RWPE2 (cell line): ENCODE data around the gene PTPRD.

Experiments
- ATAC-seq: fragments of 200-7000 bp; cut with Tn5 transposase; 3 replicates; pipeline ENCODE4 v1.9.1; 2021; ENCODE audit warnings: low read depth
- DNase-seq: peaks from one replicate; pipeline ENCODE4 v3.0.0-alpha.2; 2020; ENCODE audit warnings: low spot score
- H3K27ac ChIP-seq: fragments of 450-650 bp; 2 replicates; pipeline ENCODE4 v1.5.1; 2017; ENCODE audit warnings: mild to moderate bottlenecking; ENCODE audit not compliant: poor library complexity, severe bottlenecking
- H3K27me3 ChIP-seq: fragments of 250-450 bp; sonication (Bioruptor Pico); 2 replicates; pipeline ENCODE4 v1.5.1; 2021; ENCODE audit warnings: mild to moderate bottlenecking, moderate library complexity; ENCODE audit not compliant: insufficient read depth, poor library complexity, severe bottlenecking
- H3K36me3 ChIP-seq: fragments of 250-450 bp; sonication (Bioruptor Pico); 2 replicates; pipeline ENCODE4 v1.5.1; 2020; ENCODE audit warnings: low read depth, mild to moderate bottlenecking, moderate library complexity
- H3K4me1 ChIP-seq: fragments of 250-450 bp; sonication (Bioruptor Pico); 2 replicates; pipeline ENCODE4 v1.5.1; 2021; ENCODE audit warnings: mild to moderate bottlenecking, moderate library complexity; ENCODE audit not compliant: insufficient read depth, poor library complexity, severe bottlenecking
- H3K4me3 ChIP-seq: fragments of 250-450 bp; sonication (Bioruptor Pico); 2 replicates; pipeline ENCODE4 v1.5.1; 2021; ENCODE audit warnings: mild to moderate bottlenecking, moderate library complexity; ENCODE audit not compliant: severe bottlenecking
- H3K9me3 ChIP-seq: fragments of 250-450 bp; sonication (Bioruptor Pico); 2 replicates; pipeline ENCODE4 v1.5.1; 2021; ENCODE audit warnings: mild to moderate bottlenecking, moderate library complexity; ENCODE audit not compliant: severe bottlenecking
- TF ChIP-seq, protein P1 (sequence below): fragments of 450-650 bp; IDR thresholded peaks from one replicate; pipeline ENCODE4 v1.5.1; 2017; ENCODE audit warnings: mild to moderate bottlenecking, moderate library complexity; ENCODE audit not compliant: poor library complexity, severe bottlenecking

Gene PTPRD

DNA sequence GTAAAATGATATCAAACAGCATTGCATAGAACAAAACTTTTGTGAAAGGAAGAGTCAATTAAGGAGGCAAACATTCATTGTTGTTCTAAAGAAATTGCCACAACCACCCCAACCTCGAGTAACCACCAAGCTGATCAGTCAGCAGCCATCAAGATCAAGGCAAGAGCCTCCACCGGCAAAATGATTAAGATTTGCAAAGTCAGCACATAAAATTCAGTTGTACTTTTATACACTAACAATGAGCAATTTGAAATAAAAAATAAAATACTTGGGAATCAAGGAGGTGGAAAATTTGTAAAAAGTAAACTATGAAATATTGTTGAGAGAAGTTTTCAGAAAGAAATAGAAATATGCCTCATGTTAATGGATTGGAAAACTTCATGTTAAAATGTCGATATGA lies 1118.5 kb downstream of the PTPRD start:
- TF ChIP-seq, protein P1, sequence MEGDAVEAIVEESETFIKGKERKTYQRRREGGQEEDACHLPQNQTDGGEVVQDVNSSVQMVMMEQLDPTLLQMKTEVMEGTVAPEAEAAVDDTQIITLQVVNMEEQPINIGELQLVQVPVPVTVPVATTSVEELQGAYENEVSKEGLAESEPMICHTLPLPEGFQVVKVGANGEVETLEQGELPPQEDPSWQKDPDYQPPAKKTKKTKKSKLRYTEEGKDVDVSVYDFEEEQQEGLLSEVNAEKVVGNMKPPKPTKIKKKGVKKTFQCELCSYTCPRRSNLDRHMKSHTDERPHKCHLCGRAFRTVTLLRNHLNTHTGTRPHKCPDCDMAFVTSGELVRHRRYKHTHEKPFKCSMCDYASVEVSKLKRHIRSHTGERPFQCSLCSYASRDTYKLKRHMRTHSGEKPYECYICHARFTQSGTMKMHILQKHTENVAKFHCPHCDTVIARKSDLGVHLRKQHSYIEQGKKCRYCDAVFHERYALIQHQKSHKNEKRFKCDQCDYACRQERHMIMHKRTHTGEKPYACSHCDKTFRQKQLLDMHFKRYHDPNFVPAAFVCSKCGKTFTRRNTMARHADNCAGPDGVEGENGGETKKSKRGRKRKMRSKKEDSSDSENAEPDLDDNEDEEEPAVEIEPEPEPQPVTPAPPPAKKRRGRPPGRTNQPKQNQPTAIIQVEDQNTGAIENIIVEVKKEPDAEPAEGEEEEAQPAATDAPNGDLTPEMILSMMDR = no peak

DNA sequence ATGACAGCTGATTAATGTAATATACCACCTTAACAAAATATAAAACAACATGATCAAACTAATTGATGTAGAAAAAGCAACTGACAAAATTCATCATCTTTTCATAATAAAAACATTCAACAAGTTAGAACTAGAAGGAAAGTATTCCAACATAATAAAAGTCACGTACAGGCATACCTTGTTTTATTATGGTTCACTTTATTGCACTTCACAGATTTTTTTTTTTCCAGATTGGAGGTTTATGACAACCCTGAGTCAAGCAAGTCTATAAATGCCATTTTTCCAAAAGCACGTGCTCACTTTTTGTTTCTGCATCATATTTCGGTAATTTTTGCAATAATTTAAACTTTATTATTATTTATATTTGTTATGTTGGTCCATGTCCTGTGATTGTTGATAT lies 1120.3 kb downstream of the PTPRD start:
- Histone ChIP-seq H3K4me1 (no peaks in the 10 kb centered on the region), H3K9me3 (no peaks in the 10 kb centered on the region), H3K4me3 (no peak overlapping the region), H3K36me3 (no peaks in the 10 kb centered on the region), H3K27me3 (no peaks in the 10 kb centered on the region), H3K27ac (no peak overlapping the region)
- ATAC-seq = no peak
- DNase-seq = no peak
- TF ChIP-seq, protein P1 = no peak

More for the DNA sequence above, 1118.5 kb downstream of the PTPRD start:
- no peaks in the 10 kb centered on the region for H3K4me1 ChIP-seq
- H3K27ac ChIP-seq = no peak overlapping the region
- H3K27me3 ChIP-seq = no peaks in the 10 kb centered on the region
- DNase-seq = no peak
- H3K4me3 ChIP-seq = no peak overlapping the region
- no peaks in the 10 kb centered on the region for H3K9me3 ChIP-seq
- ATAC-seq = no peak
- no peaks in the 10 kb centered on the region for H3K36me3 ChIP-seq

DNA sequence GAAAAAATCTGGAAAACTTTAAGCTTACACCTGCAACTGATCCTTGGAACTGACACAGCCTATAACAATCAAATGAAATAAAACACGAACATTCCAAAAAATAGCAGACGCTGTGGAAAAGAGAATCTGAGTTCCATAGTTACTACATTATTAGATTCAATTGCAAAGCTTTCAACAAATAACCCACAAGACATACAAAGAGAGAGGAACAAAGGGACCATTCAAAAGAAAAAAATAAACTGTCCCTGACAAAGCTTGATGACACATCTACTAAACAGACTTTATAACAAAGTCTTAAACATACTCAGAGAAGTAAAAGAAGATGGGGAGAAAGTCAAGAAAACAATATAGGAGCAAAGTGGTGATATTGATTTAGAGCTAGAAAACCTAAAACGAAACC lies 1123.6 kb downstream of the PTPRD start:
- H3K9me3 ChIP-seq = no peaks in the 10 kb centered on the region
- no peak for DNase-seq
- no peaks in the 10 kb centered on the region for H3K4me1 ChIP-seq
- no peak overlapping the region for H3K27ac ChIP-seq
- H3K27me3 ChIP-seq = no peaks in the 10 kb centered on the region
- H3K36me3 ChIP-seq = no peaks in the 10 kb centered on the region
- TF ChIP-seq, protein P1 = no peak
- no peak for ATAC-seq
- no peak overlapping the region for H3K4me3 ChIP-seq

DNA sequence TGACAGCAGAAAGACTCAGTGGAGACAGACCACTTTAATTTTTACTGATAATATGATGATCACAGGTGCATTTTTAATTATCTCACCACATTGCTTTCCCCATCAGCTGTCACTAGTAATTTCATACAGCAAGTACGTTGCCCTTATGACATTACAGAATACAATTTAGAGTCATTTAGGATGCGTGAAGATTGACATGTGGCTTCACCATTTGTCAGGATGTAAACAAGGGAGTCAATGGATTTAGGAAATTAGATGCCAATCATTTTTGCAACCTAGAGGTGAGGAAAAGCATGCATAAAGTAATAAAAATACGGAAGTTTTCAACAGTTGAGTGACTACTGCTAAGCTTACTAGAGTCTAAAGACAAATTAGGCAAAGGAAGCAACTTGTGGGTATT lies 1129.6 kb downstream of the PTPRD start:
- ATAC-seq = no peak
- TF ChIP-seq, protein P1 = no peak
- no peak for DNase-seq
- H3K36me3 ChIP-seq = no peaks in the 10 kb centered on the region
- H3K27me3 ChIP-seq = no peaks in the 10 kb centered on the region
- H3K27ac ChIP-seq = no peak overlapping the region
- H3K9me3 ChIP-seq = no peaks in the 10 kb centered on the region
- H3K4me3 ChIP-seq = no peak overlapping the region
- H3K4me1 ChIP-seq = no peaks in the 10 kb centered on the region

DNA sequence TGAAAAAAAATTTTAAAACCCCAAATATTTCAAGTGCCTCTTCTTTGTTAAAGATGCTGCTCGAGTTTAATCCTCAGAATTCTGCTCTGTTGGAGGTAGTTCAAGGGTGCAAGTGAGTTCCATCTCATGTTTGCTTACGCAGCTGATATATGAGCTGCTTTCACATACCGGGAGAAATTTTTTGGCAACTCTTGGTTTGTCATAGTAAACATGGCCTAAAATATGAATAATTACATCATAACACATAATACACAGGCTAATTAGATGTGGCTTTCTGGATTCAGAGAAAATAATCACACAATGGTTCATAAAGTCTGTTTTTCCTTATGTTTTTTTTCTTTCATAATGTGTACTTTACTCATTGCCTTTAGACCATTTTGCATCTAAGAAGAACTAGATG lies 1134.1 kb downstream of the PTPRD start:
- Histone ChIP-seq H3K9me3 (no peaks in the 10 kb centered on the region), H3K36me3 (no peaks in the 10 kb centered on the region), H3K27ac (no peak overlapping the region), H3K4me1 (no peaks in the 10 kb centered on the region), H3K27me3 (no peaks in the 10 kb centered on the region), H3K4me3 (no peak overlapping the region)
- ATAC-seq (no peak), DNase-seq (no peak)
- TF ChIP-seq, protein P1 = no peak
